Karpas-422 (cell line): ENCODE data around the gene UCHL3. TPM values are rescaled to one million over a fixed set of nuclear protein-coding genes. Genes with fewer than 3 reads are reported as not detected.
A peak's percentile ranks its signal among the peaks of the same experiment; 100 is the strongest.

Source experiments
- DNase-seq: peaks from one replicate; pipeline ENCODE4 v3.0.0-alpha.2; 2015
- H2AFZ ChIP-seq: fragments of 200-600 bp; sonication (generic); 2 replicates; pipeline ENCODE4 v1.6.1; 2014; ENCODE audit warnings: antibody characterized with exemption, low read length, mixed read lengths
- H3K27ac ChIP-seq: fragments of 200-600 bp; sonication (generic); 2 replicates; pipeline ENCODE4 v1.5.1; 2014; ENCODE audit warnings: mild to moderate bottlenecking, low read length, moderate library complexity
- H3K27me3 ChIP-seq: fragments of 200-600 bp; sonication (generic); 2 replicates; pipeline ENCODE4 v1.6.1; 2014; ENCODE audit warnings: low read length, mixed read lengths
- H3K36me3 ChIP-seq: fragments of 200-600 bp; sonication (generic); 2 replicates; pipeline ENCODE4 v1.6.1; 2014; ENCODE audit warnings: low read length, mixed read lengths; ENCODE audit not compliant: insufficient read depth
- H3K4me1 ChIP-seq: fragments of 200-600 bp; sonication (generic); 2 replicates; pipeline ENCODE4 v1.6.1; 2014; ENCODE audit warnings: mild to moderate bottlenecking, low read length, mixed read lengths
- H3K4me2 ChIP-seq: fragments of 200-600 bp; sonication (generic); 2 replicates; pipeline ENCODE4 v1.6.1; 2014; ENCODE audit warnings: low read length, low read depth, mild to moderate bottlenecking; ENCODE audit not compliant: poor library complexity, severe bottlenecking
- H3K4me3 ChIP-seq: fragments of 200-600 bp; sonication (generic); 2 replicates; pipeline ENCODE4 v1.5.1; 2014; ENCODE audit warnings: mild to moderate bottlenecking, antibody characterized with exemption, low read length, mixed read lengths
- H3K79me2 ChIP-seq: fragments of 200-600 bp; sonication (generic); 2 replicates; pipeline ENCODE4 v1.6.1; 2014; ENCODE audit warnings: mild to moderate bottlenecking, low read length, mixed read lengths
- H3K9ac ChIP-seq: fragments of 200-600 bp; sonication (generic); 2 replicates; pipeline ENCODE4 v1.6.0; 2014; ENCODE audit warnings: low read length
- H3K9me2 ChIP-seq: fragments of 200-600 bp; sonication (generic), shearing (Covaris generic); replicated peaks from 2 replicates; pipeline ENCODE4 v1.6.0; 2014; ENCODE audit warnings: mild to moderate bottlenecking, low read length, moderate library complexity; ENCODE audit not compliant: insufficient read depth
- H3K9me3 ChIP-seq: fragments of 300-700, 200-600 bp; sonication (generic); 2 replicates; pipeline ENCODE4 v1.6.1; 2014; ENCODE audit warnings: low read length, mixed read lengths
- H4K20me1 ChIP-seq: fragments of 200-600 bp; sonication (generic); 2 replicates; pipeline ENCODE4 v1.6.1; 2014; ENCODE audit warnings: mild to moderate bottlenecking, antibody characterized with exemption, low read length, low read depth; ENCODE audit not compliant: insufficient read depth
- total RNA-seq: library from RNA; depleted of rRNA; stranded (reverse); fragments of >200 nt; shearing (Covaris generic); gene quantifications from 2 replicates; pipeline ENCODE4 v1.2.3, GENCODE V29; 2014; ENCODE audit warnings: low replicate concordance

Gene UCHL3
- total RNA-seq, 1 experiment from 2014 or later, result 84.8 TPM

GRCh38 chr13:75636436-75637180, 87.0 kb downstream of the UCHL3 start:
- no peak for DNase-seq
- peaks cover 10% of the 10 kb centered on the region; the same call in 1 of the 2 replicates for H3K79me2 ChIP-seq

GRCh38 chr13:75637181-75637750, 87.7 kb downstream of the UCHL3 start:
- Histone ChIP-seq H2AFZ (no peak overlapping the region), H3K36me3 (no peaks in the 10 kb centered on the region), H3K9me2 (no peaks in the 10 kb centered on the region), H3K4me2 (peak overlapping the region; percentile 81), H3K27ac (no peak overlapping the region), H3K9ac (peak overlapping the region; percentile 50), H3K27me3 (no peaks in the 10 kb centered on the region), H3K4me3 (peak overlapping the region; percentile 44), H3K9me3 (no peaks in the 10 kb centered on the region), H3K79me2 (peaks cover 10% of the 10 kb centered on the region; the same call in 1 of the 2 replicates), H4K20me1 (no peaks in the 10 kb centered on the region), H3K4me1 (peaks cover 22% of the 10 kb centered on the region)
- peak; percentile 43 for DNase-seq

More at GRCh38 chr13:75636436-75637180, 87.0 kb downstream of the UCHL3 start:
- peaks cover 22% of the 10 kb centered on the region for H3K4me1 ChIP-seq
- H3K4me3 ChIP-seq, result peak overlapping the region; percentile 82
- peak overlapping the region; percentile 81 for H3K4me2 ChIP-seq
- peak overlapping the region; percentile 74 for H3K9ac ChIP-seq
- H2AFZ ChIP-seq, result peak overlapping the region; percentile 97
- H3K27me3 ChIP-seq, result no peaks in the 10 kb centered on the region
- no peaks in the 10 kb centered on the region for H4K20me1 ChIP-seq
- H3K9me3 ChIP-seq, result no peaks in the 10 kb centered on the region
- no peaks in the 10 kb centered on the region for H3K36me3 ChIP-seq
- no peak overlapping the region for H3K27ac ChIP-seq
- no peaks in the 10 kb centered on the region for H3K9me2 ChIP-seq

DNA sequence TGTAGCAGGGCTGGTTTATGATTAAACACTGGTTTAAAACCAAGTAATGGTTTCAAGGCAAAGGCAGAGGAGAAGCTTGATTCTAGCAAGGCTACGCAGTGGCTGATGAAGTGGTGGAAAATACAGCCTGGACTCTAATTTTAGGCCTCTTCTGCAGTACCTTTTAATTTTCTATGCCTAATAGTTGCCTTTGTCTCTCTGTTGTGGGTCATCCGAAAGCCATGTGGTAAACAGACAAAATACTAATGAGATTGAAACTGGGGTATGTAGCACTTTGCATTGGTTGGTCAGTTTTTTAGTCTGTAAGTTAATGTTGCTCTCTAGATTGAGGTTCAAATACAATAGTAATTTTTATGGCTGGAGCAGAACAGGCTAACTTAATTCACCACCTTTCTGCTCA, 89.9 kb downstream of the UCHL3 start:
- Histone ChIP-seq H3K36me3 (no peaks in the 10 kb centered on the region), H3K27me3 (no peaks in the 10 kb centered on the region), H3K9me2 (no peaks in the 10 kb centered on the region), H3K27ac (no peak overlapping the region), H2AFZ (no peak overlapping the region), H3K4me1 (peaks cover 22% of the 10 kb centered on the region), H3K79me2 (peaks cover 10% of the 10 kb centered on the region; the same call in 1 of the 2 replicates), H3K9ac (no peak overlapping the region), H3K4me2 (no peak overlapping the region), H4K20me1 (no peaks in the 10 kb centered on the region), H3K4me3 (no peak overlapping the region), H3K9me3 (no peaks in the 10 kb centered on the region)
- no peak for DNase-seq

DNA sequence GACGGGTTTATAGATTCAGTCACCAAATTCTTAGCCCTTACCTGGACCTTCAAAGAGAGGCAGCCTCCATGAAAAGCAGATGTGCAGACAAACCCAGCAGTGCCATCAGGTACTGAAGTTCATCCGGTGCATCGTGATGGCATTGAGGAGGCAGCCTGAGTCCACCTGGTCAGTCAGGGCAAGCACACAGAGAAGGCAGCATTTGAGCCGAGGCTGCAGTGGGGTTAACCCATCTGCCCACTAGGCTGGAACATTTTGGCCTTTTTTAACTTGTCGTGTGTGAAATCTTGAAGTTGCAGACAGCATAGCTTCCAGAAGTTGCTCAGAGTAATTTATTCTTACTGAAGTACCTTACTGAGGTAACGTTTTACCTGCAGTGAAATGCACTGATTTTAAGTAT, 91.4 kb downstream of the UCHL3 start:
- DNase-seq, result no peak
- H2AFZ ChIP-seq, result no peak overlapping the region
- no peaks in the 10 kb centered on the region for H4K20me1 ChIP-seq
- H3K9me2 ChIP-seq, result no peaks in the 10 kb centered on the region
- H3K79me2 ChIP-seq, result peaks cover 10% of the 10 kb centered on the region; the same call in 1 of the 2 replicates
- no peak overlapping the region for H3K9ac ChIP-seq
- no peak overlapping the region for H3K4me2 ChIP-seq
- no peak overlapping the region for H3K4me3 ChIP-seq
- no peaks in the 10 kb centered on the region for H3K36me3 ChIP-seq
- H3K9me3 ChIP-seq, result no peaks in the 10 kb centered on the region
- H3K27me3 ChIP-seq, result no peaks in the 10 kb centered on the region
- H3K27ac ChIP-seq, result no peak overlapping the region
- H3K4me1 ChIP-seq, result peaks cover 17% of the 10 kb centered on the region

GRCh38 chr13:75643182-75643581, 93.6 kb downstream of the UCHL3 start:
- Histone ChIP-seq H2AFZ (no peak overlapping the region), H3K4me1 (peaks cover under 1% of the 10 kb centered on the region; the same call in 1 of the 2 replicates), H3K9me2 (no peaks in the 10 kb centered on the region), H3K36me3 (no peaks in the 10 kb centered on the region), H3K4me3 (no peak overlapping the region), H3K27ac (no peak overlapping the region), H3K4me2 (no peak overlapping the region), H3K79me2 (peaks cover under 1% of the 10 kb centered on the region; the same call in 1 of the 2 replicates), H3K9ac (no peak overlapping the region), H3K27me3 (no peaks in the 10 kb centered on the region), H4K20me1 (no peaks in the 10 kb centered on the region), H3K9me3 (no peaks in the 10 kb centered on the region)
- no peak for DNase-seq

DNA sequence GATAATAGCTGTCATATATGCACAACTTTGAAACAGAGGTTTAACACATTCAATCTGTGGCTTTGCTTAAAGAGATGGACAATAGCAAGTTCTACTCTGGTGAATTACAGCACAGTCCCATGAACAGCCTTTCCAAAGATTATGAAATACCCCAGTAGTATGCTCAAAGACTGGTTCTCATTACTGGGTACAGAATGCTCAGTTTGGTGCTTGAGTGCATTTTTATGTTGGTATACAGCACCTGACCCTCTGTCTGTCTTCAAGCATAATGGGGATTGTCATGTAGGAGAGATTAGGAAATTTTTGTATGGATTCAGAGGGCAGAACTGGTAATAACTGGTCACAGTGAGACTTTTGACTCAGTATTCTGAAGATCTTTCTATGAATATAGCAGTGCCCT, 94.1 kb downstream of the UCHL3 start:
- Histone ChIP-seq H3K4me2 (no peak overlapping the region), H3K9ac (no peak overlapping the region), H3K4me3 (no peak overlapping the region)

GRCh38 chr13:75645141-75645540, 95.5 kb downstream of the UCHL3 start:
- H3K36me3 ChIP-seq, result no peaks in the 10 kb centered on the region
- H3K27me3 ChIP-seq, result no peaks in the 10 kb centered on the region
- H4K20me1 ChIP-seq, result no peaks in the 10 kb centered on the region

More for the DNA sequence above, 94.1 kb downstream of the UCHL3 start:
- no peak for DNase-seq
- H3K27ac ChIP-seq, result no peak overlapping the region
- no peaks in the 10 kb centered on the region for H3K9me2 ChIP-seq
- no peak overlapping the region for H2AFZ ChIP-seq
- no peaks in the 10 kb centered on the region for H3K4me1 ChIP-seq
- no peaks in the 10 kb centered on the region for H4K20me1 ChIP-seq
- no peaks in the 10 kb centered on the region for H3K27me3 ChIP-seq
- no peaks in the 10 kb centered on the region for H3K79me2 ChIP-seq
- H3K36me3 ChIP-seq, result no peaks in the 10 kb centered on the region
- H3K9me3 ChIP-seq, result no peaks in the 10 kb centered on the region

GRCh38 chr13:75647126-75647784, 97.7 kb downstream of the UCHL3 start:
- Histone ChIP-seq H3K27ac (no peak overlapping the region), H3K9ac (no peak overlapping the region), H3K9me2 (no peaks in the 10 kb centered on the region), H3K36me3 (no peaks in the 10 kb centered on the region), H4K20me1 (no peaks in the 10 kb centered on the region), H3K79me2 (no peaks in the 10 kb centered on the region), H3K4me1 (no peaks in the 10 kb centered on the region), H2AFZ (no peak overlapping the region), H3K9me3 (no peaks in the 10 kb centered on the region), H3K27me3 (no peaks in the 10 kb centered on the region), H3K4me2 (no peak overlapping the region), H3K4me3 (no peak overlapping the region)
- no peak for DNase-seq

More at GRCh38 chr13:75645141-75645540, 95.5 kb downstream of the UCHL3 start:
- no peak overlapping the region for H3K27ac ChIP-seq
- H3K9ac ChIP-seq, result no peak overlapping the region
- DNase-seq, result no peak
- H2AFZ ChIP-seq, result no peak overlapping the region
- no peaks in the 10 kb centered on the region for H3K9me2 ChIP-seq
- H3K4me3 ChIP-seq, result no peak overlapping the region
- H3K9me3 ChIP-seq, result no peaks in the 10 kb centered on the region
- H3K4me2 ChIP-seq, result no peak overlapping the region
- no peaks in the 10 kb centered on the region for H3K4me1 ChIP-seq
- no peaks in the 10 kb centered on the region for H3K79me2 ChIP-seq
